Measurements from ENCODE around the gene IL16. TPM values are rescaled to one million over a fixed set of nuclear protein-coding genes. Genes with fewer than 3 reads are reported as not detected.
A peak's percentile ranks its signal among the peaks of the same experiment; 100 is the strongest.

Gene IL16
- total RNA-seq, 4 donors from 2014 or later = 13.5 to 34.9 (median 19.8) TPM

- 83% methylated on average over 2 of the region's 2 CpGs for WGBS
- H3K27ac ChIP-seq (replicated peaks in 1 of 4) = no peak overlapping the region
- peaks cover 0 to 6% (median 6%) of the 10 kb centered on the region in 4 donors for H3K9me3 ChIP-seq
- intact Hi-C loops (cut with DNase I) = loop anchor here (10.0 kb wide), 1 partner anchor 61 kb away; no protein-coding TSS in a partner anchor
- H3K4me1 ChIP-seq = peaks cover 0 to 23% (median 16%) of the 10 kb centered on the region in 4 donors
- H3K27me3 ChIP-seq = no peaks in the 10 kb centered on the region
- DNase-seq (ENCODE audit: extremely low spot score) = peak; percentile 81
- H3K36me3 ChIP-seq = peaks cover 0 to 10% (median 0%) of the 10 kb centered on the region in 4 donors
- no peak overlapping the region for H3K4me3 ChIP-seq
- TF ChIP-seq EP300 (IDR thresholded peaks at IDR 0.05) = no peak
- TF ChIP-seq, protein P1, sequence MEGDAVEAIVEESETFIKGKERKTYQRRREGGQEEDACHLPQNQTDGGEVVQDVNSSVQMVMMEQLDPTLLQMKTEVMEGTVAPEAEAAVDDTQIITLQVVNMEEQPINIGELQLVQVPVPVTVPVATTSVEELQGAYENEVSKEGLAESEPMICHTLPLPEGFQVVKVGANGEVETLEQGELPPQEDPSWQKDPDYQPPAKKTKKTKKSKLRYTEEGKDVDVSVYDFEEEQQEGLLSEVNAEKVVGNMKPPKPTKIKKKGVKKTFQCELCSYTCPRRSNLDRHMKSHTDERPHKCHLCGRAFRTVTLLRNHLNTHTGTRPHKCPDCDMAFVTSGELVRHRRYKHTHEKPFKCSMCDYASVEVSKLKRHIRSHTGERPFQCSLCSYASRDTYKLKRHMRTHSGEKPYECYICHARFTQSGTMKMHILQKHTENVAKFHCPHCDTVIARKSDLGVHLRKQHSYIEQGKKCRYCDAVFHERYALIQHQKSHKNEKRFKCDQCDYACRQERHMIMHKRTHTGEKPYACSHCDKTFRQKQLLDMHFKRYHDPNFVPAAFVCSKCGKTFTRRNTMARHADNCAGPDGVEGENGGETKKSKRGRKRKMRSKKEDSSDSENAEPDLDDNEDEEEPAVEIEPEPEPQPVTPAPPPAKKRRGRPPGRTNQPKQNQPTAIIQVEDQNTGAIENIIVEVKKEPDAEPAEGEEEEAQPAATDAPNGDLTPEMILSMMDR (IDR thresholded peaks at IDR 0.05) = no peak
- no peak for TF ChIP-seq POLR2AphosphoS5 (IDR thresholded peaks at IDR 0.05)
- TF ChIP-seq POLR2A (IDR thresholded peaks at IDR 0.05; ENCODE audit: low read depth) = no peak
Measured at GRCh38 chr15:81273855-81274254, 77.2 kb downstream of the IL16 start.

DNA sequence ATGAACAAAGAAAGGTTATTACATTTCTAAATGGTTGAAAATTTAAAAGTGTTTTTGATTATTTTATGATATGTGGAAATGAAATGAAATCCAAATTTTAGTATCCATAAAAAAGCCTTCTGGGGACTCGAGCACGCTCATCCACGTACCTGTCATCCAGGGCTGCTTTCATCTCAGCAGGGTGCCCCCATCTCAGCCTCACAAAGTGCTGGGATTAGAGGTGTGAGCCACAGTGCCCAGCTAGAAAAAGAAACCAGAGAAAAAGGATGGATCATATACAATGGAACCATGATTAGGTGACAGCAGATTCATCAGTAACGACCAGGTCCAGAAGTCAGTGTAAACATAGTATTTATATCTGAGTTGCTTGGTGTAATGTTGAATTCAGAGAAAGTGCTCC is 77.6 kb downstream of the IL16 start:
- DNase-seq (ENCODE audit: extremely low spot score) = no peak
- TF ChIP-seq EP300 (IDR thresholded peaks at IDR 0.05) = no peak
- TF ChIP-seq, protein P1 (IDR thresholded peaks at IDR 0.05) = no peak
- TF ChIP-seq POLR2AphosphoS5 (IDR thresholded peaks at IDR 0.05) = no peak
- TF ChIP-seq POLR2A (IDR thresholded peaks at IDR 0.05; ENCODE audit: low read depth) = no peak
- intact Hi-C loops (cut with DNase I) = loop anchor here (10.0 kb wide), 1 partner anchor 61 kb away; no protein-coding TSS in a partner anchor
- Histone ChIP-seq H3K27ac (replicated peaks in 1 of 4) (peak overlapping the region in 1 of 4 donors; percentile 5), H3K9me3 (peaks cover 0 to 6% (median 6%) of the 10 kb centered on the region in 4 donors), H3K27me3 (no peaks in the 10 kb centered on the region), H3K36me3 (peaks cover 0 to 10% (median 0%) of the 10 kb centered on the region in 4 donors), H3K4me1 (peaks cover 0 to 23% (median 16%) of the 10 kb centered on the region in 4 donors), H3K4me3 (no peak overlapping the region)
- WGBS = 79% methylated on average over 4 of the region's 4 CpGs

- TF ChIP-seq POLR2A (IDR thresholded peaks at IDR 0.05; ENCODE audit: low read depth) (no peak), POLR2AphosphoS5 (IDR thresholded peaks at IDR 0.05) (peak in 1 of 2 donors; percentile 24), EP300 (IDR thresholded peaks at IDR 0.05) (no peak)
- TF ChIP-seq, protein P1 (IDR thresholded peaks at IDR 0.05) = peak; percentile 80 to 89 (median 83)
- Histone ChIP-seq H3K4me1 (peaks cover 3 to 30% (median 23%) of the 10 kb centered on the region in 4 donors), H3K27me3 (no peaks in the 10 kb centered on the region), H3K9me3 (peaks cover 0 to 6% (median 6%) of the 10 kb centered on the region in 4 donors), H3K27ac (replicated peaks in 1 of 4) (peak overlapping the region; percentile 3 to 23 (median 7)), H3K36me3 (peaks cover 0 to 10% (median 0%) of the 10 kb centered on the region in 4 donors), H3K4me3 (no peak overlapping the region)
- DNase-seq (ENCODE audit: extremely low spot score) = no peak
- 15% methylated on average over 11 of the region's 11 CpGs for WGBS
- intact Hi-C loops (cut with DNase I) = loop anchor here (1.0 to 10.0 kb wide), 2 partner anchors 60 to 125 kb away; no protein-coding TSS in a partner anchor
Measured at GRCh38 chr15:81274931-81275707, 78.4 kb downstream of the IL16 start.

DNA sequence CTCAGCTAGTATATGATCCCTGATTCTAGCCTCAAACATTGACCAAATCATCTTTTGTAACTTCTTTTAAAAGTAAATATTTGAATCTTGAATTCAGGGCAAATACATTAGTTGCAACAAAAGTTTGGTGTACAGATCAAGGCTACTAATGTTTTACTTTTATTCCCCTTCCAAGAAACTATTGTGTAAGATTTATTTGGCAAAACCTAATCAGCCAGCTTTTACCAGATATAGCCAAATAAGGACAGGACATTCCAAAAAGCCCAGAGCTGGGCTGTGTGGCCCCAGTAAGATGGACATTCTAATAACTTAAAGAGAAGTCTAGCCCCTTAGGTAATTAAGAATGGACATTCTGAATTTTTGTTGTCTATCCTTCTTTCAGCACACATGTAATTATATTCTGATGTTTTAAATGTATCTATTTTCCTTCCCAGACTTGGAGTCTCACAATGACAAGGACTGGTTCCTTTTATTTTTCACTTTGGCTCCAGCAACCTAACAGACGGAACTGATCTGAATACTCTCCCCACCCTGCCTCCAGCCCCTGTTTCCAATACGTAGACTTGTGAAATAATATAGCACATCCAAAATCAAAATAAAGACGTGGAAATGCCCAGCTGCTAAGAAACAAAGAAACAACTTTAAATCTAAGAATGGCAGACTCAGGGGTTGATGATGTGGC is 79.2 kb downstream of the IL16 start:
- WGBS = 70% methylated on average over 3 of the region's 3 CpGs
- Histone ChIP-seq H3K4me1 (peaks cover 3 to 35% (median 26%) of the 10 kb centered on the region in 4 donors), H3K27me3 (no peaks in the 10 kb centered on the region), H3K36me3 (peaks cover 0 to 10% (median 0%) of the 10 kb centered on the region in 4 donors), H3K9me3 (peaks cover 0 to 6% (median 6%) of the 10 kb centered on the region in 4 donors), H3K4me3 (no peak overlapping the region), H3K27ac (replicated peaks in 1 of 4) (peak overlapping the region in 3 of 4 donors; percentile 7 to 18 (median 14))
- intact Hi-C loops (cut with DNase I) = loop anchor here (1.0 to 10.0 kb wide), 2 partner anchors 59 to 124 kb away; no protein-coding TSS in a partner anchor
- DNase-seq (ENCODE audit: extremely low spot score) = no peak
- TF ChIP-seq POLR2A (IDR thresholded peaks at IDR 0.05; ENCODE audit: low read depth) (no peak), POLR2AphosphoS5 (IDR thresholded peaks at IDR 0.05) (no peak), EP300 (IDR thresholded peaks at IDR 0.05) (no peak)
- TF ChIP-seq, protein P1 (IDR thresholded peaks at IDR 0.05) = no peak
